Measurements from ENCODE around the gene PDE3A. TPM values are rescaled to one million over a fixed set of nuclear protein-coding genes. Genes with fewer than 3 reads are reported as not detected.

The PDE3A gene
- polyA plus RNA-seq, 1 of the 3 experiments (the other 2 are of a cell fraction) = 0.67 TPM

DNA sequence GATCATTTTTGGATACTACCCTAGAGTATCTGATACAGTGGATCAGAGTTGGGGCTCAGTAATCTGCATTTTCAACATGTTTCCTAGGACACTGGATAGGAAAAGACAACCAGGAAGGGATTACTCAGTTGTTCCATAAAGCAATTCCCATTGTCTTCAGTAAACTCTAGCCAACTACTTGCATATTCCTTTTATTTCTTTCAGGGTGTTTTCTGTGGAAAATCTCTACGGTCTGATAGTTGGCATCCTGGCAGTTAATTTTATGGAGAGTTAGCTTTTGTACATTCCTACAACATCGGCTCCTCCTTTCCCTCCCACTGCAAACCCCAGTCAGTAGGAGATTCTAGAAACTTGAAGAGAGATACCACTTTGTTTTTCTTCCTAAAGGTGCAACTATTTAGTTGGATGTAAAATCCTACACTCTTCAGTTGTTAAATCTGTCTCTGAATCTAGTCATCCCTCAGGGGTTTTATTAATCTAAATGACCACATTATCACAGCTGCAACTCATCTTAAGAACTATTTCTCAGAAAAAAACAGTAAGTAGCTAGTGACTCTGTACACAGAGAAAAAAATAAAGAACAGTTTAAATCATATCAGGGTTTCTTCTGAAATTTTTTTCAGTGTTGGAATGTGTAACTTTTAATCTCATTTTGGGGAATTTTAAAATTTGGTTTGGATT lies 103.9 kb downstream of the PDE3A start:
- Histone ChIP-seq H3K36me3 (replicated peaks in 1 of 2; ENCODE audit: control insufficient read depth in 1 of 2, insufficient read depth in 2 of 2, low read length in 1 of 2) (no peaks in the 10 kb centered on the region), H3F3A (replicated peaks; ENCODE audit: insufficient read depth) (peaks cover 3% of the 10 kb centered on the region), H3K4me2 (no peak overlapping the region), H3K27me3 (ENCODE audit: insufficient read depth) (no peaks in the 10 kb centered on the region), H4K20me1 (ENCODE audit: insufficient read depth) (no peaks in the 10 kb centered on the region), H2AFZ (ENCODE audit: low read depth) (no peak overlapping the region), H3K9me3 (no peaks in the 10 kb centered on the region; the same call in 1 of the 2 replicates), H3K27ac (ENCODE audit: low read depth in 2 of 2, low read length in 1 of 2) (peak overlapping the region in 1 of 2 experiments; percentile 19; a peak in 1 of 4 replicates), H3K9me2 (no peaks in the 10 kb centered on the region), H3K4me3 (ENCODE audit: low read depth in 2 of 2, low read length in 1 of 2) (no peak overlapping the region), H3K9ac (no peak overlapping the region), H3K79me2 (ENCODE audit: insufficient read depth) (peaks cover 29% of the 10 kb centered on the region), H3K4me1 (ENCODE audit: control insufficient read depth in 1 of 2, insufficient read depth in 2 of 2, low read depth in 1 of 2, low read length in 1 of 2) (peaks cover 0 to 5% of the 10 kb centered on the region in 2 experiments; a peak in 2 of 4 replicates)
- ChIA-PET POLR2A (no interaction called here), CTCF (interaction anchor here (1.3 to 1.4 kb wide), 2 partner anchors 15 to 26 kb away, joined by 3 to 4 read pairs; no protein-coding TSS in a partner anchor)
- WGBS (ENCODE audit: low lambda C conversion rate) = 86% methylated on average over 2 of the region's 2 CpGs
- no peak for TF ChIP-seq SMC3 (IDR thresholded peaks at IDR 0.05; ENCODE audit: low read depth, low read length)
- no peak for TF ChIP-seq ELF1 (IDR thresholded peaks at IDR 0.05)
- no peak for TF ChIP-seq FOSL2 (IDR thresholded peaks at IDR 0.05; ENCODE audit: borderline replicate concordance, low read depth)
- no peak for TF ChIP-seq NFIC (IDR thresholded peaks at IDR 0.05; ENCODE audit: borderline replicate concordance)
- TF ChIP-seq GABPA (IDR thresholded peaks at IDR 0.05; ENCODE audit: low read depth) = no peak
- no peak for TF ChIP-seq SIN3A (IDR thresholded peaks at IDR 0.05; ENCODE audit: borderline replicate concordance, low read depth, low read length)
- no peak for TF ChIP-seq JUND (IDR thresholded peaks at IDR 0.05)
- no peak for TF ChIP-seq TAF1 (IDR thresholded peaks at IDR 0.05; ENCODE audit: borderline replicate concordance, low read depth, low read length)
- TF ChIP-seq PBX3 (IDR thresholded peaks at IDR 0.05) = no peak
- no peak for TF ChIP-seq CTCF (IDR thresholded peaks at IDR 0.05)
- TF ChIP-seq MXI1 (IDR thresholded peaks at IDR 0.05; ENCODE audit: low read depth, low read length) = no peak
- no peak for TF ChIP-seq TCF12 (IDR thresholded peaks at IDR 0.05)
- no peak for TF ChIP-seq EZH2phosphoT487 (IDR thresholded peaks at IDR 0.05; ENCODE audit: borderline replicate concordance, low read depth)
- TF ChIP-seq NRF1 (IDR thresholded peaks at IDR 0.05; ENCODE audit: low read depth, low read length) = no peak
- TF ChIP-seq RFX5 (IDR thresholded peaks at IDR 0.05; ENCODE audit: low read length) = no peak
- no peak for TF ChIP-seq ZBTB33 (IDR thresholded peaks at IDR 0.05; ENCODE audit: borderline replicate concordance, low read depth)
- no peak for DNase-seq

Measured in SK-N-SH (cell line).